Adrenal gland (tissue), 5 donors: ENCODE results near the gene GLT8D2.

Source experiments
- CTCF ChIP-seq, 6 experiments: fragments of 450-650 bp in 4 of 6; fragments of 200-600 bp in 2 of 6; sonication (generic) in 1 of 6; IDR thresholded peaks; 1 replicate in 5 of 6; 2 replicates in 1 of 6; pipeline versions ENCODE4 v1.5.1 to v1.8.0; 2016 to 2021; ENCODE audit warnings: antibody characterized with exemption in 6 of 6, mild to moderate bottlenecking in 2 of 6, moderate library complexity in 1 of 6
- POLR2A ChIP-seq, 2 donors: fragments of 450-650 bp; IDR thresholded peaks; one replicate each; pipeline ENCODE4 v1.6.1; 2017; ENCODE audit warnings: antibody characterized with exemption in 2 of 2, mild to moderate bottlenecking in 2 of 2, moderate library complexity in 1 of 2
- donor health status: DM: no; HTN: no; CAD: no.

GRCh38 chr12:104073699-104074098, 23.7 kb upstream of the GLT8D2 start:
- TF ChIP-seq CTCF (IDR thresholded peaks at IDR 0.05) (no peak), POLR2A (IDR thresholded peaks at IDR 0.05) (no peak)
